ENCODE data around the gene C17orf78. TPM values are rescaled to one million over a fixed set of nuclear protein-coding genes. Genes with fewer than 3 reads are reported as not detected.
"Not testable (repeated sequence)": the region's sequence is repeated elsewhere in the genome, so short reads cannot be mapped to it uniquely, and the experiment has no call there.

The C17orf78 gene
- total RNA-seq, 2 experiments from 2014 or later, result not detected

DNA sequence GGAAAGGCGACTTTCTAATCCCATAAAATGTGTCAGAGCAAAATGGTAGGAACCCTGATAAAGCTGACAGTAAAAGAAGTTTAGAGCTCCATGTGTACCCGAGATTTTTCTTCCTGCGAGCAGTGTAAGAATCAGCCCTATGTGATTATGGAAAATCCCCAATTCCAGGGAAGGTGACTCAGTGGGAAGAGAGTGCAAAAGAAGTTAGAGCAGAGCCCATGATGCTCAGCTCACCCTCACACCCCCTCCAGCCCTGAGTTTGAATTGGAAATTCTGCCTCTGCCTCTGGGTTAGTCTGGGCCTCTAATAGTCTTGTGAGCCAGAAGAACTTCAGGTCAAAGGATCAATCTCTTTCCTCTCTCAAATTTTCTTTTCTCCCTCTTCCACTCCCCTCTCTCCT lies 12.5 kb downstream of the C17orf78 start:
- H3K27ac Mint-ChIP-seq, result no peak overlapping the region
- no peak overlapping the region for H3K4me3 Mint-ChIP-seq
- ChIA-PET POLR2A (no interaction called here), CTCF (interaction anchor here (1.7 kb wide), 1 partner anchor 15 kb away, joined by 6 read pairs; no protein-coding TSS in a partner anchor)
- H3K4me1 Mint-ChIP-seq (ENCODE audit: low read depth), result peaks cover 16% of the 10 kb centered on the region
- H3K9me3 Mint-ChIP-seq (ENCODE audit: insufficient read depth), result no peaks in the 10 kb centered on the region
- ATAC-seq (no peak), DNase-seq (no peak)
- no peaks in the 10 kb centered on the region for H3K36me3 Mint-ChIP-seq (ENCODE audit: low read depth)
- H3K27me3 Mint-ChIP-seq (ENCODE audit: low read depth), result no peaks in the 10 kb centered on the region

GRCh38 chr17:37389160-37389559 lies 13.4 kb downstream of the C17orf78 start:
- ChIA-PET CTCF (interaction anchor here (1.7 kb wide), 1 partner anchor 16 kb away, joined by 6 read pairs; no protein-coding TSS in a partner anchor), POLR2A (no interaction called here)

GRCh38 chr17:37391146-37391545 lies 15.4 kb downstream of the C17orf78 start:
- ATAC-seq (no peak), DNase-seq (no peak)
- Mint-ChIP-seq H3K9me3 (ENCODE audit: insufficient read depth) (no peaks in the 10 kb centered on the region), H3K36me3 (ENCODE audit: low read depth) (no peaks in the 10 kb centered on the region), H3K4me3 (no peak overlapping the region), H3K27ac (no peak overlapping the region), H3K4me1 (ENCODE audit: low read depth) (peaks cover 18% of the 10 kb centered on the region), H3K27me3 (ENCODE audit: low read depth) (no peaks in the 10 kb centered on the region)
- CTCF ChIA-PET, result interaction anchor here (1.3 to 7.0 kb wide), 2 partner anchors 16 to 39 kb away, joined by 4 to 85 read pairs; partner anchors contain the start of gene C17orf78
- POLR2A ChIA-PET, result no interaction called here

More at GRCh38 chr17:37389160-37389559, 13.4 kb downstream of the C17orf78 start:
- ATAC-seq, result no peak
- Mint-ChIP-seq H3K27ac (no peak overlapping the region), H3K36me3 (ENCODE audit: low read depth) (no peaks in the 10 kb centered on the region), H3K4me1 (ENCODE audit: low read depth) (peaks cover 18% of the 10 kb centered on the region), H3K9me3 (ENCODE audit: insufficient read depth) (no peaks in the 10 kb centered on the region), H3K4me3 (no peak overlapping the region), H3K27me3 (ENCODE audit: low read depth) (no peaks in the 10 kb centered on the region)
- no peak for DNase-seq

DNA sequence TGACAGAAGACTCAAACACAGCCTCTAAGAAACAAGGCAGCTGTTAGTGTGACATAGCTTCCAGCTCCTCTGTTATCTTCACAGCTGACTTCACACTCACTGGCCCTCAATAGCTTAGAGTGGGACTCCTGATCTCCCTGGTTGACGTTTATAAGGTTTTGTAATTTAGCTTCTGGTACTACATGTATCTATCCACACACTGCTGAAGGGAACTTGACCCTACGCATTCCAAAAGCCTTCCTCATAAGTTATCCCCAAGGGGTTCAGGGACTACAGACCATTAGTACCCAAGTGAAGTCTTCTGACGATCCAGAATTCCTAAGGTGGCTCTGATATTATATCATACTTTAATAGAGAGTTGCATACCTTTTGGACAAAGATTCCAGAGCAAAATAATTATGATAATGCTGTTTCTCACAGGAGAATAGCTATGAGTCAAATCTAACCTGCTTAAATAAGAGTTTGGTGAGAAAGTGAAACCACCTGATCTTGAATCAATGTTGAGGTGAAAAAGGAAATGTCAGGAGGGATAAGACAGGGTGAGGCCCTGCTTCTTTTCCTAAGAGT lies 16.3 kb downstream of the C17orf78 start:
- Mint-ChIP-seq H3K27ac (no peak overlapping the region), H3K9me3 (ENCODE audit: insufficient read depth) (no peaks in the 10 kb centered on the region), H3K36me3 (ENCODE audit: low read depth) (no peaks in the 10 kb centered on the region), H3K4me3 (peak overlapping the region; percentile 17), H3K27me3 (ENCODE audit: low read depth) (no peaks in the 10 kb centered on the region), H3K4me1 (ENCODE audit: low read depth) (peaks cover 18% of the 10 kb centered on the region)
- ChIA-PET POLR2A (no interaction called here), CTCF (interaction anchor here (0.9 to 7.0 kb wide), 5 partner anchors 8 to 46 kb away, joined by 3 to 85 read pairs (median 4); partner anchors contain the start of gene C17orf78)
- DNase-seq, result no peak
- no peak for ATAC-seq

GRCh38 chr17:37393352-37393751 lies 17.6 kb downstream of the C17orf78 start:
- Mint-ChIP-seq H3K36me3 (ENCODE audit: low read depth) (no peaks in the 10 kb centered on the region), H3K4me3 (no peak overlapping the region), H3K9me3 (ENCODE audit: insufficient read depth) (no peaks in the 10 kb centered on the region), H3K4me1 (ENCODE audit: low read depth) (peaks cover 21% of the 10 kb centered on the region), H3K27ac (no peak overlapping the region), H3K27me3 (ENCODE audit: low read depth) (no peaks in the 10 kb centered on the region)
- ATAC-seq, result no peak
- ChIA-PET POLR2A (no interaction called here), CTCF (interaction anchor here (7.0 kb wide), 1 partner anchor 19 kb away, joined by 85 read pairs; the partner anchor contains the start of gene C17orf78)
- no peak for DNase-seq

GRCh38 chr17:37399265-37399803 lies 23.5 kb downstream of the C17orf78 start:
- Mint-ChIP-seq H3K27ac (no peak overlapping the region), H3K4me3 (no peak overlapping the region), H3K27me3 (ENCODE audit: low read depth) (no peaks in the 10 kb centered on the region), H3K4me1 (ENCODE audit: low read depth) (peaks cover 23% of the 10 kb centered on the region), H3K9me3 (ENCODE audit: insufficient read depth) (no peaks in the 10 kb centered on the region), H3K36me3 (ENCODE audit: low read depth) (peaks cover 17% of the 10 kb centered on the region)
- POLR2A ChIA-PET, result no interaction called here
- DNase-seq, result no peak
- no peak for ATAC-seq
- CTCF ChIA-PET, result interaction anchor here (1.6 kb wide), 1 partner anchor 26 kb away, joined by 5 read pairs; no protein-coding TSS in a partner anchor

- no peaks in the 10 kb centered on the region for H3K9me3 Mint-ChIP-seq (ENCODE audit: insufficient read depth)
- no peak overlapping the region for H3K4me3 Mint-ChIP-seq
- H3K27me3 Mint-ChIP-seq (ENCODE audit: low read depth), result no peaks in the 10 kb centered on the region
- peaks cover 31% of the 10 kb centered on the region for H3K4me1 Mint-ChIP-seq (ENCODE audit: low read depth)
- H3K36me3 Mint-ChIP-seq (ENCODE audit: low read depth), result peaks cover 26% of the 10 kb centered on the region
- DNase-seq, result no peak
- ChIA-PET POLR2A (no interaction called here), CTCF (interaction anchor here (0.6 to 1.6 kb wide), 2 partner anchors 8 to 27 kb away, joined by 3 to 5 read pairs; no protein-coding TSS in a partner anchor)
- ATAC-seq, result no peak
- H3K27ac Mint-ChIP-seq, result no peak overlapping the region
Observed at GRCh38 chr17:37400505-37400904, 24.7 kb downstream of the C17orf78 start.

GRCh38 chr17:37405522-37405921 lies 29.7 kb downstream of the C17orf78 start:
- peaks cover 42% of the 10 kb centered on the region for H3K36me3 Mint-ChIP-seq (ENCODE audit: low read depth)
- not testable (repeated sequence) for H3K27me3 Mint-ChIP-seq (ENCODE audit: low read depth); DNase-seq; H3K9me3 Mint-ChIP-seq (ENCODE audit: insufficient read depth); ATAC-seq
- POLR2A ChIA-PET, result interaction anchor here (0.6 kb wide), 1 partner anchor 203 kb away, joined by 4 read pairs; no protein-coding TSS in a partner anchor
- CTCF ChIA-PET, result interaction anchor here (4.0 kb wide), 1 partner anchor 31 kb away, joined by 22 read pairs; no protein-coding TSS in a partner anchor
- peak overlapping the region; percentile 99 for H3K4me3 Mint-ChIP-seq
- H3K4me1 Mint-ChIP-seq (ENCODE audit: low read depth), result peaks cover 52% of the 10 kb centered on the region
- peak overlapping the region; percentile 97 for H3K27ac Mint-ChIP-seq

- ATAC-seq (no peak), DNase-seq (no peak)
- Mint-ChIP-seq H3K9me3 (ENCODE audit: insufficient read depth) (no peaks in the 10 kb centered on the region), H3K36me3 (ENCODE audit: low read depth) (peaks cover 48% of the 10 kb centered on the region), H3K4me3 (peak overlapping the region; percentile 99), H3K4me1 (ENCODE audit: low read depth) (peaks cover 55% of the 10 kb centered on the region), H3K27me3 (ENCODE audit: low read depth) (no peaks in the 10 kb centered on the region), H3K27ac (peak overlapping the region; percentile 97)
- CTCF ChIA-PET, result interaction anchor here (4.0 kb wide), 1 partner anchor 32 kb away, joined by 22 read pairs; no protein-coding TSS in a partner anchor
- POLR2A ChIA-PET, result interaction anchor here (0.6 kb wide), 1 partner anchor 202 kb away, joined by 4 read pairs; no protein-coding TSS in a partner anchor
Observed at GRCh38 chr17:37405955-37406634, 30.3 kb downstream of the C17orf78 start.

DNA sequence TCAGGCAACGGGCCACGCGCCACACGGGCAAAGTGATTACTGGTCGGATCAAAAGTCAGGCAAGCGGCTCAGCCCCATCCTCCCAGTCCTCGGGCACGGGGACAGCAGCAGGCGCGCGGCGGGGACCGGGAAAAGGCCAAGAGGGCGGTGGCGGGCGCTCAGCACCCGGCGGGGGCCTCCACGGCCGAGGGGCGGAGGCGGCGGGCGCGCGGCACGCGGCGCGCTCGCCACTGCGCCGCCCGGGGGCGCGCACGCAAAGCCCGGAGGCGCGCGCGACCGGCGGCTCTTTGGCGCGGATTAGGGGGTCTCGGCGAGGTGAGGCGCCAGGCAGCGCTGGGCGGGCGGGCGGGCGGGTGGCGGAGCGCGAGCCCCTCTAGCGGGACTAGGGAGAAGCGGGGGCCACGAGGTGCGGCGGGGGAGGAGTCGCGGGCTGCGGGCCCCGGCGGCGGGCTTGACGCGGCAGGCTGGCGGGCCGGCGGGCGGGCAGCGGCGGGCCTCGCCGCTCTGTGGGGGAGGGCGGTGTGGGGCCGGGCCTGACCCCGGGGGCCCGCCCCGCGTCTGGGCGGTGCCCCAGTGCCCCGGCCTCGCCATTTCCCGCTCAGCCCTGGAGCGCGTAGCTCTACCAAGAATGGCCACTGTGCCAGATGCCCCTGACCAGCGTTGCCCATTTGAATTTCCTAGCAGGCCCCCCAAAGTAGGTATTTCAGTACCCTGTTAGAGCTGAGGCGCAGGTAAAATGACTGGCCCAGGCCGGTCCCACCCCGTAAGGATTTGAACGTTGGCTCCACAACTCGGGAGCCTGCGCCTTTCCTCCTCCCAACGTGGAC lies 31.1 kb downstream of the C17orf78 start, which contains the start of the genes ACACA and TADA2A:
Gene ACACA (minus strand): TSS at position 202 of the 827 bp plus-strand sequence. CDS start 537 bp downstream, outside the sequence.
Gene TADA2A (plus strand): TSS at position 252 of the 827 bp plus-strand sequence. CDS start 4,480 bp downstream, outside the sequence.
- CTCF ChIA-PET, result interaction anchor here (1.1 to 4.0 kb wide), 3 partner anchors 9 to 34 kb away, joined by 6 to 22 read pairs (median 9); no protein-coding TSS in a partner anchor
- H3K9me3 Mint-ChIP-seq (ENCODE audit: insufficient read depth), result no peaks in the 10 kb centered on the region
- peaks cover 56% of the 10 kb centered on the region for H3K4me1 Mint-ChIP-seq (ENCODE audit: low read depth)
- POLR2A ChIA-PET, result interaction anchor here (0.5 to 1.5 kb wide), 14 partner anchors 12 to 1853 kb away, joined by 3 to 9 read pairs (median 3); partner anchors contain the start of genes DUSP14 and SYNRG
- peak; percentile 98 for ATAC-seq
- H3K27me3 Mint-ChIP-seq (ENCODE audit: low read depth), result no peaks in the 10 kb centered on the region
- H3K27ac Mint-ChIP-seq, result peak within 1 kb of the TSS; percentile 97
- H3K36me3 Mint-ChIP-seq (ENCODE audit: low read depth), result peaks cover 46% of the 10 kb centered on the region
- peak; percentile 83 for DNase-seq
- peak within 1 kb of the TSS; percentile 99 for H3K4me3 Mint-ChIP-seq

DNA sequence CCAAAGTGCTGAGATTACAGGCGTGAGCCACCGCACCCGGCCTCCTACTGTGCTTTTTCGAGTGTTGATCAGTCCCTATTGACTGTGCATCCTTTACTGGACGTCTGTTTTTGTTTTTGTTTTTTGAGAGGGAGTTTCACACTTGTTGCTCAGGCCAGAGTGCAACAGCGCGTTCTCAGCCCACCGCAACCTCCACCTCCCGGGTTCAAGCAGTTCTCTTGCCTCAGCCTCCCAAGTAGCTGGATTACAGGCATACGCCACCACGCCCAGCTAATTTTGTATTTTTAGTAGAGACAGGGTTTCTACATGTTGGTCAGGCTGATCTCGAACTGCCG lies 32.3 kb downstream of the C17orf78 start:
- Mint-ChIP-seq H3K27ac (peak overlapping the region; percentile 91), H3K36me3 (ENCODE audit: low read depth) (peaks cover 48% of the 10 kb centered on the region), H3K4me3 (peak overlapping the region; percentile 84), H3K4me1 (ENCODE audit: low read depth) (peaks cover 52% of the 10 kb centered on the region)
- not testable (repeated sequence) for H3K27me3 Mint-ChIP-seq (ENCODE audit: low read depth); DNase-seq; H3K9me3 Mint-ChIP-seq (ENCODE audit: insufficient read depth); ATAC-seq
- ChIA-PET POLR2A (interaction anchor here (1.3 to 1.5 kb wide), 2 partner anchors 22 to 197 kb away, joined by 3 to 8 read pairs; no protein-coding TSS in a partner anchor), CTCF (interaction anchor here (1.1 to 2.9 kb wide), 4 partner anchors 11 to 197 kb away, joined by 3 to 9 read pairs (median 8); no protein-coding TSS in a partner anchor)

All from activated CD8-positive, alpha-beta T cell treated with anti-CD3 and anti-CD28 coated beads, Interleukin-2, amount 10 ng/mL, durations not matched to agents 7 days and 5 days (primary cell).